Measurements from ENCODE around the gene CCNQ.

Gene CCNQ

GRCh38 chrX:153598541-153599191 is at the start of gene CCNQ:
Gene CCNQ (minus strand): TSS chrX:153599139. CDS start chrX:153599073, 66 bp downstream.
- no peak for DNase-seq (ENCODE audit: low spot score)

- DNase-seq (ENCODE audit: low spot score), result no peak
Observed at GRCh38 chrX:153647461-153648357, 48.8 kb upstream of the CCNQ start.

GRCh38 chrX:153646620-153647373 is 47.9 kb upstream of the CCNQ start, which contains the start of gene DUSP9:
Gene DUSP9 (plus strand): TSS chrX:153647203. CDS start chrX:153647954, 751 bp downstream.
- no peak for DNase-seq (ENCODE audit: low spot score)

- no peak for DNase-seq (ENCODE audit: low spot score)
Observed at GRCh38 chrX:153645921-153646488, 47.1 kb upstream of the CCNQ start.

- DNase-seq (ENCODE audit: low spot score), result no peak
Observed at GRCh38 chrX:153645151-153645550, 46.2 kb upstream of the CCNQ start.

GRCh38 chrX:153644356-153645125 is 45.6 kb upstream of the CCNQ start:
- no peak for DNase-seq (ENCODE audit: low spot score)

- DNase-seq (ENCODE audit: low spot score), result peak; percentile 45
Observed at GRCh38 chrX:153643431-153644351, 44.8 kb upstream of the CCNQ start.

GRCh38 chrX:153642655-153643430 is 43.9 kb upstream of the CCNQ start:
- no peak for DNase-seq (ENCODE audit: low spot score)

- DNase-seq (ENCODE audit: low spot score), result no peak
Observed at GRCh38 chrX:153642051-153642654, 43.2 kb upstream of the CCNQ start.

GRCh38 chrX:153641627-153642026 is 42.7 kb upstream of the CCNQ start:
- no peak for DNase-seq (ENCODE audit: low spot score)

- no peak for DNase-seq (ENCODE audit: low spot score)
Observed at GRCh38 chrX:153640736-153641575, 42.0 kb upstream of the CCNQ start.

- no peak for DNase-seq (ENCODE audit: low spot score)
Observed at GRCh38 chrX:153640045-153640686, 41.2 kb upstream of the CCNQ start.

GRCh38 chrX:153639177-153640044 is 40.5 kb upstream of the CCNQ start:
- no peak for DNase-seq (ENCODE audit: low spot score)

- no peak for DNase-seq (ENCODE audit: low spot score)
Observed at GRCh38 chrX:153638436-153639176, 39.7 kb upstream of the CCNQ start.

- DNase-seq (ENCODE audit: low spot score), result no peak
Observed at GRCh38 chrX:153638041-153638371, 39.1 kb upstream of the CCNQ start.

All from germinal center (tissue), 1 donor.